PFSK-1 (cell line): ENCODE results near the gene GLCCI1.

ENCODE experiments used
- POLR2AphosphoS5 ChIP-seq: IDR thresholded peaks from 2 replicates; pipeline ENCODE4 v1.6.1; 2012; ENCODE audit warnings: low read depth, mild to moderate bottlenecking, control low read depth, low read length, moderate library complexity
- SIN3A ChIP-seq: IDR thresholded peaks from 2 replicates; pipeline ENCODE4 v1.6.1; 2012; ENCODE audit warnings: mild to moderate bottlenecking, low read length, moderate library complexity, borderline replicate concordance; ENCODE audit not compliant: insufficient read depth
- TAF1 ChIP-seq: IDR thresholded peaks from 2 replicates; pipeline ENCODE4 v1.6.1; 2012; ENCODE audit warnings: low read length, control low read depth, borderline replicate concordance; ENCODE audit not compliant: insufficient read depth

GRCh38 chr7:8109196-8110022 is 140.8 kb downstream of the GLCCI1 start:
- TF ChIP-seq POLR2AphosphoS5 = no peak
- no peak for TF ChIP-seq TAF1
- no peak for TF ChIP-seq SIN3A
